Activated CD4-positive, CD25-positive, alpha-beta regulatory T cell treated with anti-CD3 and anti-CD28 coated beads, Interleukin-2, amount 50 U/mL, for 16 hours (primary cell): ENCODE results near the gene CGB5.
"Not testable (repeated sequence)": the region's sequence is repeated elsewhere in the genome, so short reads cannot be mapped to it uniquely, and the experiment has no call there.

Source experiments
- DNase-seq: peaks from one replicate; pipeline ENCODE4 v3.0.0-alpha.2; 2020; ENCODE audit warnings: low read depth, low spot score

CGB5 gene

DNA sequence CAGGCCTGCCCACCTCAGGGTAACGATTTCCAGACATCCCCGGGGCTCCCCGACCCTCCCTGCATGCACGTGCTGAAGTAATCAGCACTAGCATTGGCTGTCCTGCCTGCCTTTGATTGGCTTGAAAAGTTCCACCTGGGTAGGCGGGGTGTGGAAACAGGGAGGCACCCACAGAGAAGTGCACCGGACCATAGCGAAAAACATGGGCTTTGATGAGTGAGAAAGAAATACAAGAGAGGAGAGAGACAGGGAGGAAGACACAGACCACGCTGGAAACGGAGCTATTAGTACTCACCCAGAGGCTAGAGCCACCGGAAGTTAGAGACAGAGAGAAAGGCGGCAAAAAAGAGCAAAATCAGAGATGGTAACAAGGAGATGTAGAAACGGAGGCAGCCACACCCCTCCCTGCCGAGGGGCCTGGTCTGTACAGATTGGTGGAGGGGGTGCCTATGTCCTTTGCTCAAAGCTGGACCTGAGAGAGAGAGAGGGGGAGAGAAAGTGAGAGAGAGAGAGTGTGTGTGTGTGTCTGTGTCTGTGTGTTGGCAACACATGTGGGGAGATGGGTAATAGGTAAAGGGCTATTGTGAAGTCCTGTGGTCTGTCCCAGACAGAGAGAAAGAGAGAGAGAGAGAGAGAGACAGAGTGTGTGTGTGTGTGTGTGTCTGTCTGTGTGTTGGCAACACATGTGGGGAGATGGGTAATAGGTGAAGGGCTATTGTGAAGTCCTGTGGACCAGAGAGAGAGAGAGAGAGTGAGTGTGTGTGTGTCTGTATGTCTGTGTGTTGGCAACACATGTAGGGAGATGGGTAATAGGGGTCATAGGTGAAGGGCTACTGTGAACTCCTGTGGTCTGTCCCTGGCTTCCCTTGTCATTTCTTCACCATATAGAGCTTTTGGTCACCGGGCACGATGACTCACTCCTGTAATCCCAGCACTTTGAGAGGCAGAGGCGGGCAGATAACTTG, 22.4 kb upstream of the CGB5 start:
- DNase-seq: no peak

- DNase-seq: no peak
Observed at GRCh38 chr19:49022116-49022515, 21.5 kb upstream of the CGB5 start.

DNA sequence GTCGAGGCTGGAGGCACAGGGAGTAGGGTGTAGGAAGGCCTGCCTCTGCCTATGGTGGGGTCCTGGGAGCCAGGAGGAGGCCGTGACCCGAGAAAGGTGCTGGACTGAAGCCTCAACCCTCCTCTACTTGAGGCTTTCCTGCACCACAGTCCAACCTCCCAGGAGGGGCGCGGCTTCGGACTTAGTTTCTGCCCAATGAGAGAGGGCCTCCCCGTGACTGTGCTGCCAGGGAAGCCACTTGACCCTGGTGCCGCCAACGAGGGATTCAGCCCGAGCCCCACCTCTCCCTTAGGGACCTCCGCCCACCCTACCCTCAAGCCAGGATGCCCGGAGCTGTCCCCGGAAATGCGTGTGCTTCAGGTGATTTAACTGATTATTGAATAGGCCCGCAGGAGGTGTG, 19.4 kb upstream of the CGB5 start, which contains the start of gene CGB3:
Gene CGB3, minus strand, starts transcription at position 101 of the 400 bp plus-strand sequence. CDS start 362 bp downstream, outside the sequence.
- DNase-seq: not testable (repeated sequence)

- not testable (repeated sequence) for DNase-seq
Observed at GRCh38 chr19:49025088-49025487, 18.6 kb upstream of the CGB5 start.

DNA sequence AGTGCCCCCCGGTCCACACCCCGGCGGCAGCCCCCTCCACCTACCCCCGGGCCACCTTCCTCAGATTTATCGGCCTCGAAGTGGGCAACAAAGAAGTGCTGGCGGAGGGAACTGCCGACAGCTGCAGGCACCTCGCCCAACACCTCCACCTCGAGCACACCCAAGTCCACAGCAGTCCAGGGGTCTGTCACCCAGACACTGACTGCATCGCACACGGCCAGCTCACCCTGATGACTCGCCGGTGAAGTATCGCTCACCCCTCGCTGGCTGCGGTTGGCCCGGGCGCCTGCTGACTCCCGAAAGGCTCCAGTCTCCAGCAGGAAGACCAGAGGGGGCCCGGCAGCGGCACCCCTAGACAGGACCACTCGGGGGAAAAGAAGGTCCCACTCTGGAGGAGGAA, 18.0 kb upstream of the CGB5 start:
- not testable (repeated sequence) for DNase-seq

- DNase-seq: not testable (repeated sequence)
Observed at GRCh38 chr19:49028686-49029085, 15.0 kb upstream of the CGB5 start.

DNA sequence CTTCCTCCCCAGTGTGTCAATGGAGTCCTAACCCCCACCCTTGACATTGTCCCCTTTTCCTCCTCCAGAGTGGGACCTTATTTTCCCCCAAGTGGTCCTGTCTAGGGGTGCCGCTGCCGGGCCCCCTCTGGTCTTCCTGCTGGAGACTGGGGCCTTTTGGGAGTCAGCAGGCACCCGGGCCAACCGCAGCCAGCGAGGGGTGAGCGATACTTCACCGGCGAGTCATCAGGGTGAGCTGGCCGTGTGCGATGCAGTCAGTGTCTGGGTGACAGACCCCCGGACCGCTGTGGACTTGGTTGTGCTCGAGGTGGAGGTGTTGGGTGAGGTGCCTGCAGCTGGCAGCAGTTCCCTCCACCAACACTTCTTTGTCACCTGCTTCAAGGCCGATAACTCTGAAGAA, 13.9 kb upstream of the CGB5 start:
- not testable (repeated sequence) for DNase-seq

GRCh38 chr19:49030323-49030722, 13.3 kb upstream of the CGB5 start:
- not testable (repeated sequence) for DNase-seq

- DNase-seq: peak; percentile 8
Observed at GRCh38 chr19:49031642-49032301, 11.9 kb upstream of the CGB5 start, which contains the start of gene CGB2. Gene CGB2, plus strand, starts transcription at chr19:49031890. Its CDS starts 206 bp downstream, at chr19:49032096.

DNA sequence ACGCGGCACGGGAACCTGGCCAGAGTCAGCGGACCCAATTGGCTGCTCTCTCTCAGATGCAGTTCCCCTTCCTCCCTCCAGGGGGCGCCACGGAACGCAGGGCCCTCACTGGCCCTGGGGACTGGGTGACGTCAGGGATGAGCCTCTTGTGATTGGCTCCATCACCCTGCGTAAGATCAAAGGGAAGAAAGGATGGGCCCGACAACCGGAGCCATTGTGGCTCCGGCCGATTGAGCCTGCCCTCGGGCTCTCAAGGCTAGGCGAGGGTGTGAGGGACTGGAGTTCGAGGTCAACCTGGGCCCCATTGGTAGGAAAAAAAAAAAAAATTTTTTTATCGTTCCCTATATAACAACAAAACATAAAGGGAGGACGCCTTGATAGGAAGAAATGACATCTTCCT, 6.8 kb upstream of the CGB5 start, which contains the start of gene CGB1:
Gene CGB1, minus strand, starts transcription at position 81 of the 400 bp plus-strand sequence. CDS start 184 bp downstream, outside the sequence.
- DNase-seq: not testable (repeated sequence)

- DNase-seq: not testable (repeated sequence)
Observed at GRCh38 chr19:49038111-49038510, 5.5 kb upstream of the CGB5 start.

DNA sequence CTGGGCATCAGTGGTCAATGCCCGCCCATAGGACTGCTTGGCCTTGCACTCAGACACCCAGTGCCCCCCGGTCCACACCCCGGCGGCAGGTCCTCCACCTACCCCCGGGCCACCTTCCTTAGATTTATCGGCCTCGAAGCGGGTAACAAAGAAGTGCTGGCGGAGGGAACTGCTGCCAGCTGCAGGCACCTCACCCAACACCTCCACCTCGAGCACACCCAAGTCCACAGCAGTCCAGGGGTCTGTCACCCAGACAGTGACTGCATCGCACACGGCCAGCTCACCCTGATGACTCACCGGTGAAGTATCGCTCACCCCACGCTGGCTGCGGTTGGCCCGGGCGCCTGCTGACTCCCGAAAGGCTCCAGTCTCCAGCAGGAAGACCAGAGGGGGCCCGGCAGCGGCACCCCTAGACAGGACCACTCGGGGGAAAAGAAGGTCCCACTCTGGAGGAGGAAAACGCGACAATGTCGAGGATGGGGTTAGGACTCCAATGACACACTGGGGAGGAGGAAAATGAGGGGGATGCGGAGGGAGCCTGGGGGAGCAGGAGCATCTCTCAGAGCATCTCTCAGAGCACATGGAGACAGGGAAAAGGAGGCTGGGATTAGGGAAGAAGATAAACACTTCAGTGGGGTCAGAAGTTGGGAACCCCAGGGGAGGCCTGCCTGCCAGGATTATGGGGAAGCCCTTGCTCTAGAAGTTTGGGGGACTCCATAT, 4.9 kb upstream of the CGB5 start:
- not testable (repeated sequence) for DNase-seq

DNA sequence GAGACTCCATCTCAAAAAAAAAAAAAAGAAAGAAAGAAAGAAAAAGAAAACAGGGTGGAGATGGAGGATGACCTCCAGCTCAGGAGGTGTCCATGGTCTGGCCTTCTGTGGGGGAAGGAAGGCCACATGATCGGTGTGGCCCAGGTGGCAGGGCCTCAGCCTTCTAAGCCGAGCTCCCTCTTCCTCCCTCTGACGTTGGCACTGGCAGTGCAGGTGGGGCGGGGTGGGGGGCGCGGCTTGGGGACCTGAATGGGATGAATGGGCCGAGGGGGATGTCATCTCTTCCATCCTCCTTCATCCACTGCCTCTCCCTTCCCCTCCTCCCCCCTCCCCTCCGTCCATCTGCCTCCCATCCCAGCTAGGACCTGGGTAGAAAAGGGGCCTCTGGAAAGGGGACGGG, 3.9 kb upstream of the CGB5 start:
- not testable (repeated sequence) for DNase-seq

DNA sequence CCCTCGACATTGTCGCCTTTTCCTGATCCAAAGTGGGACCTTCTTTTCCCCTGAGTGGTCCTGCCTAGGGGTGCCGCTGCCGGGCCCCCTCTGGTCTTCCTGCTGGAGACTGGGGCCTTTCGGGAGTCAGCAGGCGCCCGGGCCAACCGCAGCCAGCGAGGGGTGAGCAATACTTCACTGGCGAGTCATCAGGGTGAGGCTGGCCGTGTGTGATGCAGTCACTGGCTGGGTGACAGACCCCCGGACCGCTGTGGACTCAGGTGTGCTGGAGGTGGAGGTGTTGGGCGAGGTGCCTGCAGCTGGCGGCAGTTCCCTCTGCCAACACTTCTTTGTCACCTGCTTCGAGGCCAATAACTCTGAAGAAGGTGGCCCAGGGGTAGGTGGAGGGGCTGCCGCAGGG, 1.5 kb upstream of the CGB5 start:
- no peak for DNase-seq

- DNase-seq: not testable (repeated sequence)
Observed at GRCh38 chr19:49042666-49043065, 982 bp upstream of the CGB5 start.

GRCh38 chr19:49049011-49049410, 5.4 kb downstream of the CGB5 start, which contains the start of gene CGB8:
Gene CGB8, minus strand, starts transcription at chr19:49049111. Its CDS starts 372 bp downstream, at chr19:49048739.
- not testable (repeated sequence) for DNase-seq

- not testable (repeated sequence) for DNase-seq
Observed at GRCh38 chr19:49049834-49050233, 6.2 kb downstream of the CGB5 start.

DNA sequence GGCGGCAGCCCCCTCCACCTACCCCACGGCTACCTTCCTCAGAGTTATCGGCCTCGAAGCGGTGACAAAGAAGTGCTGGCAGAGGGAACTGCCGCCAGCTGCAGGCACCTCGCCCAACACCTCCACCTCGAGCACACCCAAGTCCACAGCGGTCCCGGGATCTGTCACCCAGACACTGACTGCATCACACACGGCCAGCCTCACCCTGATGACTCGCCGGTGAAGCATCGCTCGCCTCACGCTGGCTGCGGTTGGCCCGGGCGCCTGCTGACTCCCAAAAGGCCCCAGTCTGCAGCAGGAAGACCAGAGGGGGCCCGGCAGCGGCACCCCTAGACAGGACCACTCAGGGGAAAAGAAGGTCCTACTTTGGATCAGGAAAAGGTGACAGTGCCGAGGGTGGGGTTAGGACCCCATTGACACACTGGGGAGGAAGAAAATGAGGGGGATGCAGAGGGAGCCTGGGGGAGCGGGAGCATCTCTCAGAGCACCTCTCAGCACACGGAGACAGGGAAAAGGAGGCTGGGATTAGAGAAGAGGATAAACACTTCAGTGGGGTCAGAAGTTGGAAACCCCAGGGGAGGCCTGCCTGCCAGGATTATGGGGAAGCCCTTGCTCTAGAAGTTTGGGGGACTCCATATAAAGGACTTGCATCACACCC, 6.9 kb downstream of the CGB5 start:
- not testable (repeated sequence) for DNase-seq

DNA sequence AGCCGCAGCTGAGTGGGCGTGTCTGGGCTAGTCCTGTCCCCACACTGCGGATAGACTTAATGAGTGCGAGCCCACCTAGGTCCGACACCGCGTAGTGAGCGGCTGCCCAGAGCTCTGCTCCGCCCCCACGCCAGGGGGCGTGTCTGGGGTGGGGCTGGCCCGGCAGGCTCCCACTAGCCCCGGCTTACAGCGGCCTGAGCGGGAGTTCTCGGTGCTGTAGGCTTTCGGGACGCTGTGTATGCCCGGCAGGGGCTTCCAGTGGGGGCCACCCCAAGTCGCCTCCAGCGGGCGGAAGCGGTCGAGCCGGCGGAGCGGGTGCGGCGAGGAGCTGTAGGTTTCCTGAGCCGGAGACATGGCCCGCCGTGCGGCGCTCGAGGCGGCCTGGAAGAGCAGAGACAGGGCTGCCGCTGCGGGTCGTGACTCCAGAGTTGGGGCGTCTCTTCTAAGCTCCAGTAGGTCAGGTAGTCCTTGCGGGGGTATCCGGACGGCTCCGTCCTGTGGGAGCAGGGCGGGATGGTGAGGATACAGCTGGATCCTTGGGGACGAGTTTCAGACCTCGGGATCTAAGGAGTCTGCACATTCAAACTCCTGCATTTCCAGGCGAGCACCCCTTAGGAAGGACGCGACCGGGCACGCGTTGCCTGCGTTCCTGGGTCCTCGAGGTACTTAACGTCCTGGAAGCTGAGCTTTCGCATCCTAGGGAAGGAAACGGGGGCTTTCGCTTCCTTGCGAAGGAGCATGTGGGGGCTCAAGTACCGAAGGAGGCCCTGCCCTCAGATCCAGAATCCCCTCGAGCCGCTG, 12.7 kb downstream of the CGB5 start:
- no peak for DNase-seq
